Measurements from ENCODE around the gene BGN. TPM values are rescaled to one million over a fixed set of nuclear protein-coding genes. Genes with fewer than 3 reads are reported as not detected.

Gene BGN
- 10 to 100 TPM in 2 of 4 donors, 1 to 10 TPM in 2; 3.1 to 23.2 (median 12.6) TPM for polyA plus RNA-seq
- long read RNA-seq, donor 1, transcript BGN-201 (8 exons, 2,402 nt): major isoform, 5 of 5 reads
- long read RNA-seq, donor 1, partial matches to known transcripts: 0 of 5 reads
- long read RNA-seq, donor 1, other reads (novel, unspliced or antisense): 0 of 5 reads
- long read RNA-seq, donor 2: 0 reads
- long read RNA-seq, donor 3, partial matches to known transcripts: 7 of 10 reads
- long read RNA-seq, donor 3, other reads (novel, unspliced or antisense): 0 of 10 reads
- long read RNA-seq, donor 4: 0 reads
- long read RNA-seq, donor 5: 0 reads
- long read RNA-seq, donor 6, partial matches to known transcripts: 0 of 2 reads
- long read RNA-seq, donor 6, other reads (novel, unspliced or antisense): 0 of 2 reads
- long read RNA-seq, donor 7, transcript BGN-201 (8 exons, 2,402 nt): major isoform, 62 of 88 reads
- long read RNA-seq, donor 7, partial matches to known transcripts: 26 of 88 reads
- long read RNA-seq, donor 7, other reads (novel, unspliced or antisense): 0 of 88 reads
- long read RNA-seq, donor 8, partial matches to known transcripts: 9 of 12 reads
- long read RNA-seq, donor 8, other reads (novel, unspliced or antisense): 0 of 12 reads
- long read RNA-seq, donor 9, partial matches to known transcripts: 0 of 1 reads
- long read RNA-seq, donor 9, other reads (novel, unspliced or antisense): 0 of 1 reads
- long read RNA-seq, donor 10, transcript BGN-201 (8 exons, 2,402 nt): major isoform, 13 of 46 reads
- long read RNA-seq, donor 10, partial matches to known transcripts: 33 of 46 reads
- long read RNA-seq, donor 10, other reads (novel, unspliced or antisense): 0 of 46 reads

GRCh38 chrX:153494541-153495361, at the start of gene BGN:
Gene BGN (plus strand): TSS chrX:153494980. CDS start chrX:153504632, 9,652 bp downstream.
- DNase-seq (peak in 1 of 2 donors; percentile 44), FAIRE-seq (no peak)
- Histone ChIP-seq H3K9me3 (ENCODE audit: control insufficient read depth in 2 of 2, insufficient read depth in 1 of 2, low read depth in 1 of 2, low read length in 1 of 2) (no peaks in the 10 kb centered on the region), H3K27me3 (ENCODE audit: control insufficient read depth in 3 of 3, insufficient read depth in 3 of 3, low read length in 3 of 3) (no peaks in the 10 kb centered on the region), H3K36me3 (ENCODE audit: control insufficient read depth in 3 of 3, insufficient read depth in 2 of 3, low read depth in 1 of 3, low read length in 3 of 3) (no peaks in the 10 kb centered on the region), H3K4me1 (ENCODE audit: control insufficient read depth in 3 of 3, insufficient read depth in 2 of 3, low read depth in 1 of 3, low read length in 2 of 3) (peaks cover 0 to 34% (median 0%) of the 10 kb centered on the region in 3 donors), H3K27ac (ENCODE audit: low read depth in 1 of 3, low read length in 2 of 3) (peak within 1 kb of the TSS in 1 of 3 donors; percentile 39), H3K4me3 (ENCODE audit: low read depth in 1 of 3, low read length in 3 of 3) (peak within 1 kb of the TSS in 1 of 3 donors; percentile 36)
- 11 to 43% (median 22%) methylated on average over 10 to 35 of the region's 41 CpGs for WGBS, 3 donors

- H3K27ac ChIP-seq (ENCODE audit: low read depth in 1 of 3, low read length in 2 of 3): no peak overlapping the region
- 64 to 90% (median 87%) methylated on average over 27 to 35 of the region's 35 CpGs for WGBS, 3 donors
These were observed 49.5 kb upstream of the BGN start for GRCh38 chrX:153445106-153445855.

DNA sequence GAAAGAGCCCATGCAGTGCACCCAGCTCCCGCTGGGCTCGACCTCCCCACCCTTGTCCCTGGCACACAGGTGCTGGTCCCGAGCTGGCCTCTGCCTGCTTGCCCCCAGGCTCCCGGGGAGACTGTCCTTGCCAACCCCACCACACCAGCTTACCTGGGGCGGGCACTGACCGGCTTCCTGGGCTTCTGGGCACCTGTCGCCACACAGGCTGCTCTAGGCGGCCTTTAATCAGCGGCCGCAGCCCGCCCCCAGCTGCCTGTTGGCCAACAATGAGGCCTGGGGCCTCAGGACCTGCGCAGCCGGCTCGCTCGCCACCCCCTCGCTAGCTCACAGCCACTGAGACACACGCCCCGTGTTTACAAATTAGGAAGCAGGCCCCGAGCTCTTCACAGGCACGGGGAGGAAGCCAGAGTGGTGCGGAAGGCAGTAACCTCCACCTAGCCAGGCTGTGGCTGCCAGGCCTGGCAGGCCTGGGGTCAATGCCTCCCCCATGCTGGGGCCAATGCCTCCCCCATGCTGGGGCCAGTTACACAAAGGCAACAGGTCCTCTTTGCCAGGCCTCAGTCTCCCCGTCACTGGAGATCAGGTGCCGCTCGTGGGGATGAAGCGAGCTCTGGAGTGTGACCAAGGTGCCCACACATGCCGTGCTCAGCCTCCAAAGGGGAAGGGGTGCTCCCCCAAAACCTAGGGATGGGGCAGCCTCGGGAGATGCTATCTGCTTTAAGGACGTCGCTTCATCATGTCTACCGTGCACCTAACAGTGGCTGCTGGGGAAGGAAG, 48.7 kb upstream of the BGN start, which contains the start of gene TREX2:
TREX2 (minus strand) TSS at position 201 of the 780 bp plus-strand sequence. CDS start 626 bp downstream, outside the sequence.
- H3K4me1 ChIP-seq (ENCODE audit: control insufficient read depth in 3 of 3, insufficient read depth in 2 of 3, low read depth in 1 of 3, low read length in 2 of 3): no peaks in the 10 kb centered on the region
- H3K36me3 ChIP-seq (ENCODE audit: control insufficient read depth in 3 of 3, insufficient read depth in 2 of 3, low read depth in 1 of 3, low read length in 3 of 3): peaks cover 0 to 12% (median 3%) of the 10 kb centered on the region in 3 donors
- H3K4me3 ChIP-seq (ENCODE audit: low read depth in 1 of 3, low read length in 3 of 3): no peak within 1 kb of the TSS
- no peaks in the 10 kb centered on the region for H3K9me3 ChIP-seq (ENCODE audit: control insufficient read depth in 2 of 2, insufficient read depth in 1 of 2, low read depth in 1 of 2, low read length in 1 of 2)
- no peak for DNase-seq
- 67 to 77% (median 68%) methylated on average over 25 to 30 of the region's 30 CpGs for WGBS, 3 donors
- no peak within 1 kb of the TSS for H3K27ac ChIP-seq (ENCODE audit: low read depth in 1 of 3, low read length in 2 of 3)
- FAIRE-seq: no peak
- H3K27me3 ChIP-seq (ENCODE audit: control insufficient read depth in 3 of 3, insufficient read depth in 3 of 3, low read length in 3 of 3): no peaks in the 10 kb centered on the region

More at GRCh38 chrX:153445106-153445855, 49.5 kb upstream of the BGN start:
- Histone ChIP-seq H3K9me3 (ENCODE audit: control insufficient read depth in 2 of 2, insufficient read depth in 1 of 2, low read depth in 1 of 2, low read length in 1 of 2) (no peaks in the 10 kb centered on the region), H3K27me3 (ENCODE audit: control insufficient read depth in 3 of 3, insufficient read depth in 3 of 3, low read length in 3 of 3) (peaks cover 0 to 2% (median 0%) of the 10 kb centered on the region in 3 donors), H3K4me1 (ENCODE audit: control insufficient read depth in 3 of 3, insufficient read depth in 2 of 3, low read depth in 1 of 3, low read length in 2 of 3) (no peaks in the 10 kb centered on the region), H3K4me3 (ENCODE audit: low read depth in 1 of 3, low read length in 3 of 3) (no peak overlapping the region), H3K36me3 (ENCODE audit: control insufficient read depth in 3 of 3, insufficient read depth in 2 of 3, low read depth in 1 of 3, low read length in 3 of 3) (peaks cover 0 to 12% (median 3%) of the 10 kb centered on the region in 3 donors)
- DNase-seq: no peak
- FAIRE-seq: no peak

DNA sequence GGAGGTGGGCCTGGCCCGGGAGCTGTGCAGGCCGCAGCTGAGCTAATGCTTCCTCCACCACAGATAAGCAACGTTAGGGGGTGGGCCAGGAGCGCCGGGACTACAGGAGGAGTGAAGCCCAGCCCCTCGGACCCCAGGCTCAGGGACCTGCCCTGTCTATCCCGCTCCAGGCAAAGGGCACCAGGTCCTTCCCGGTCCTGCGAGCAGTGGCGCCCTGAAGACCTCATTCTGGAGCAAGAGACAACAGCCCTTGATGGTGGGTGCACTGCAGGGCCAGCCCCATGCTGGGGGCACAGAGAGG, 48.2 kb upstream of the BGN start:
- Histone ChIP-seq H3K27me3 (ENCODE audit: control insufficient read depth in 3 of 3, insufficient read depth in 3 of 3, low read length in 3 of 3) (no peaks in the 10 kb centered on the region), H3K36me3 (ENCODE audit: control insufficient read depth in 3 of 3, insufficient read depth in 2 of 3, low read depth in 1 of 3, low read length in 3 of 3) (peaks cover 0 to 15% (median 5%) of the 10 kb centered on the region in 3 donors), H3K4me3 (ENCODE audit: low read depth in 1 of 3, low read length in 3 of 3) (no peak overlapping the region), H3K4me1 (ENCODE audit: control insufficient read depth in 3 of 3, insufficient read depth in 2 of 3, low read depth in 1 of 3, low read length in 2 of 3) (no peaks in the 10 kb centered on the region), H3K27ac (ENCODE audit: low read depth in 1 of 3, low read length in 2 of 3) (no peak overlapping the region), H3K9me3 (ENCODE audit: control insufficient read depth in 2 of 2, insufficient read depth in 1 of 2, low read depth in 1 of 2, low read length in 1 of 2) (no peaks in the 10 kb centered on the region)
- DNase-seq (no peak), FAIRE-seq (no peak)
- 71 to 74% (median 73%) methylated on average over 6 to 10 of the region's 10 CpGs for WGBS, 3 donors

GRCh38 chrX:153446950-153447580, 47.7 kb upstream of the BGN start:
- Histone ChIP-seq H3K27ac (ENCODE audit: low read depth in 1 of 3, low read length in 2 of 3) (no peak overlapping the region), H3K27me3 (ENCODE audit: control insufficient read depth in 3 of 3, insufficient read depth in 3 of 3, low read length in 3 of 3) (no peaks in the 10 kb centered on the region), H3K36me3 (ENCODE audit: control insufficient read depth in 3 of 3, insufficient read depth in 2 of 3, low read depth in 1 of 3, low read length in 3 of 3) (peaks cover 0 to 17% (median 5%) of the 10 kb centered on the region in 3 donors), H3K9me3 (ENCODE audit: control insufficient read depth in 2 of 2, insufficient read depth in 1 of 2, low read depth in 1 of 2, low read length in 1 of 2) (no peaks in the 10 kb centered on the region), H3K4me1 (ENCODE audit: control insufficient read depth in 3 of 3, insufficient read depth in 2 of 3, low read depth in 1 of 3, low read length in 2 of 3) (no peaks in the 10 kb centered on the region), H3K4me3 (ENCODE audit: low read depth in 1 of 3, low read length in 3 of 3) (no peak overlapping the region)
- FAIRE-seq (no peak), DNase-seq (no peak)
- WGBS, 3 donors: 87 to 95% (median 92%) methylated on average over 13 to 17 of the region's 17 CpGs

DNA sequence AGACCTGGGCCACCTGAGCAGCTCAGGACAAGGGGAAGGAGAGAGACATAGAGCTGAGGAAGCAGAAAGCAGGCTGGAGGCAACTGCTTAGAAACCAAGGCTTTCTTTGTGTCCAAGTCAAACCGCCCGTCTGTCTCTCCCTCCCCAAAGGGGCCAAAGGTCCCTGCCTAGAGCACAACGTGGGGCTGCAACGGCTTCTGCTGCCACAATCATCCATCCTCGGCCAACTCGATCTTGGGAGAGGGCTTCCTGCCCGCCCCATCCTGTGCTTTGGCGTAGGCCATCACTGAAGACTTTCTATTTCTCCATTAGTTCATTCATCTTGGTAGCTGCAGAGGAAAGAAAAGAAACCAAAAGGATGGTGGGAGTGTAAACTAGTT, 47.2 kb upstream of the BGN start:
- no peak for DNase-seq
- no peak for FAIRE-seq
- no peaks in the 10 kb centered on the region for H3K4me1 ChIP-seq (ENCODE audit: control insufficient read depth in 3 of 3, insufficient read depth in 2 of 3, low read depth in 1 of 3, low read length in 2 of 3)
- no peaks in the 10 kb centered on the region for H3K9me3 ChIP-seq (ENCODE audit: control insufficient read depth in 2 of 2, insufficient read depth in 1 of 2, low read depth in 1 of 2, low read length in 1 of 2)
- H3K36me3 ChIP-seq (ENCODE audit: control insufficient read depth in 3 of 3, insufficient read depth in 2 of 3, low read depth in 1 of 3, low read length in 3 of 3): peaks cover 0 to 17% (median 5%) of the 10 kb centered on the region in 3 donors
- no peak overlapping the region for H3K4me3 ChIP-seq (ENCODE audit: low read depth in 1 of 3, low read length in 3 of 3)
- no peak overlapping the region for H3K27ac ChIP-seq (ENCODE audit: low read depth in 1 of 3, low read length in 2 of 3)
- no peaks in the 10 kb centered on the region for H3K27me3 ChIP-seq (ENCODE audit: control insufficient read depth in 3 of 3, insufficient read depth in 3 of 3, low read length in 3 of 3)
- WGBS, 3 donors: 58 to 74% (median 68%) methylated on average over 8 of the region's 8 CpGs

All from small intestine (tissue), 16 donors.